ENCODE data around the gene KCNJ11.

DNA sequence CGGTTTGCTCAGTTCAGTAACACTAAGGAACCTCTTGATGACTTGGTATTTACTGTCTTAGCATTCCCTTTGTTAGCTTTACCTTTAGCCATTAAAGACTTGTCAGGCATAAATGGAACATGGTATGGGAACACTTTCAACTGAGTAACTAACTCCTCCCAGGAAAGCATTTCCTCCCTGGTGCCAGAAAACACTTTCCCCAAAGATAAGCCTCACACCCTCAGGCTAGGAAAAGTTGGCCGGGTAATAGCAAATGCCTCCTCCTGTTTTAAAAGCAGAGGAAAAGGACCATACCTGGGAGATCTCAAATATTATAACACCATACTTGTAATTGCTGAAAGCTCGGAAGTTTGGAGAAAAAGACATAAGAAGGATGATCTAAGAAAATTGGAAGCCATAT is 12.0 kb downstream of the KCNJ11 start:
- TF ChIP-seq YY1 (IDR thresholded peaks at IDR 0.05; ENCODE audit: low read depth, low read length) = no peak
- TF ChIP-seq, protein P1, sequence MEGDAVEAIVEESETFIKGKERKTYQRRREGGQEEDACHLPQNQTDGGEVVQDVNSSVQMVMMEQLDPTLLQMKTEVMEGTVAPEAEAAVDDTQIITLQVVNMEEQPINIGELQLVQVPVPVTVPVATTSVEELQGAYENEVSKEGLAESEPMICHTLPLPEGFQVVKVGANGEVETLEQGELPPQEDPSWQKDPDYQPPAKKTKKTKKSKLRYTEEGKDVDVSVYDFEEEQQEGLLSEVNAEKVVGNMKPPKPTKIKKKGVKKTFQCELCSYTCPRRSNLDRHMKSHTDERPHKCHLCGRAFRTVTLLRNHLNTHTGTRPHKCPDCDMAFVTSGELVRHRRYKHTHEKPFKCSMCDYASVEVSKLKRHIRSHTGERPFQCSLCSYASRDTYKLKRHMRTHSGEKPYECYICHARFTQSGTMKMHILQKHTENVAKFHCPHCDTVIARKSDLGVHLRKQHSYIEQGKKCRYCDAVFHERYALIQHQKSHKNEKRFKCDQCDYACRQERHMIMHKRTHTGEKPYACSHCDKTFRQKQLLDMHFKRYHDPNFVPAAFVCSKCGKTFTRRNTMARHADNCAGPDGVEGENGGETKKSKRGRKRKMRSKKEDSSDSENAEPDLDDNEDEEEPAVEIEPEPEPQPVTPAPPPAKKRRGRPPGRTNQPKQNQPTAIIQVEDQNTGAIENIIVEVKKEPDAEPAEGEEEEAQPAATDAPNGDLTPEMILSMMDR (IDR thresholded peaks at IDR 0.05; ENCODE audit: control extremely low read depth in 1 of 3, insufficient read depth in 1 of 3, low read depth in 1 of 3, low read length in 3 of 3) = no peak
- no peak for TF ChIP-seq EZH2 (IDR thresholded peaks at IDR 0.05; ENCODE audit: low read depth, low read length, severe bottlenecking)
